ENCODE data around the gene WDR41. TPM values are rescaled to one million over a fixed set of nuclear protein-coding genes. Genes with fewer than 3 reads are reported as not detected.

WDR41 gene
- polyA plus RNA-seq, 3 donors from 2014 or later: 27.9 to 39.8 (median 28.8) TPM

DNA sequence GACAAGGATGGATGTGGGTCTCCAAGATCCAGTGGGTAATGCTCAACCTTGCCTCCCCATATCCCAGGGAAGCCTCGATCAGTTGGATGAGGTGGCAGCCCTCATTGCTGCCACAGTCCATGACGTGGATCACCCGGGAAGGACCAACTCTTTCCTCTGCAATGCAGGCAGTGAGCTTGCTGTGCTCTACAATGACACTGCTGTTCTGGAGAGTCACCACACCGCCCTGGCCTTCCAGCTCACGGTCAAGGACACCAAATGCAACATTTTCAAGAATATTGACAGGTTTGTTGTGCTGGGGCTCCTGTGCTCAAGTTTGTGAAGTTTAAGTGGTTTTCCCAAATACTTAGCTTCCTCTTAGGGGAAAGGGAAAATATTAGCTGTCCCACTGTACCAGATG is 74.0 kb downstream of the WDR41 start:
- no peak for DNase-seq
- H3K27me3 Mint-ChIP-seq (ENCODE audit: low read depth in 3 of 3): peaks cover 0 to 10% (median 4%) of the 10 kb centered on the region in 3 donors
- no peak overlapping the region for H3K27ac Mint-ChIP-seq
- H3K9me3 Mint-ChIP-seq: no peaks in the 10 kb centered on the region
- H3K4me1 Mint-ChIP-seq: no peaks in the 10 kb centered on the region
- no peaks in the 10 kb centered on the region for H3K36me3 Mint-ChIP-seq
- no peak overlapping the region for H3K4me3 Mint-ChIP-seq

DNA sequence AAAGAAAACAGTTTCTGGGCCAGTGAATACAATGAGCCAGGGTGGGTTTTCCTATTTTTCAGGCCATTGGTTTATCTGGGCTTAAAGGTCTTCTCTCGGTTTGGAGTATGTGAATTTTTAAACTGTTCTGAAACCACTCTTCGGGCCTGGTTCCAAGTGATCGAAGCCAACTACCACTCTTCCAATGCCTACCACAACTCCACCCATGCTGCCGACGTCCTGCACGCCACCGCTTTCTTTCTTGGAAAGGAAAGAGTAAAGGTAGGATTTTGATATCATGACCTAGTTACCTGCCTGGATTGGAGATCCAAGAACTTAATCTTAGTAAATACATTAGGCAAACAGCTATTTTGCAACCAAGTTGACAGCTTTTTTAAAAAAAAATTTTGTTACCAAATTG is 79.1 kb downstream of the WDR41 start:
- Mint-ChIP-seq H3K36me3 (no peaks in the 10 kb centered on the region), H3K4me1 (no peaks in the 10 kb centered on the region), H3K27me3 (ENCODE audit: low read depth in 3 of 3) (peaks cover 2 to 8% (median 4%) of the 10 kb centered on the region in 3 donors), H3K9me3 (no peaks in the 10 kb centered on the region), H3K27ac (no peak overlapping the region), H3K4me3 (no peak overlapping the region)
- DNase-seq: no peak

DNA sequence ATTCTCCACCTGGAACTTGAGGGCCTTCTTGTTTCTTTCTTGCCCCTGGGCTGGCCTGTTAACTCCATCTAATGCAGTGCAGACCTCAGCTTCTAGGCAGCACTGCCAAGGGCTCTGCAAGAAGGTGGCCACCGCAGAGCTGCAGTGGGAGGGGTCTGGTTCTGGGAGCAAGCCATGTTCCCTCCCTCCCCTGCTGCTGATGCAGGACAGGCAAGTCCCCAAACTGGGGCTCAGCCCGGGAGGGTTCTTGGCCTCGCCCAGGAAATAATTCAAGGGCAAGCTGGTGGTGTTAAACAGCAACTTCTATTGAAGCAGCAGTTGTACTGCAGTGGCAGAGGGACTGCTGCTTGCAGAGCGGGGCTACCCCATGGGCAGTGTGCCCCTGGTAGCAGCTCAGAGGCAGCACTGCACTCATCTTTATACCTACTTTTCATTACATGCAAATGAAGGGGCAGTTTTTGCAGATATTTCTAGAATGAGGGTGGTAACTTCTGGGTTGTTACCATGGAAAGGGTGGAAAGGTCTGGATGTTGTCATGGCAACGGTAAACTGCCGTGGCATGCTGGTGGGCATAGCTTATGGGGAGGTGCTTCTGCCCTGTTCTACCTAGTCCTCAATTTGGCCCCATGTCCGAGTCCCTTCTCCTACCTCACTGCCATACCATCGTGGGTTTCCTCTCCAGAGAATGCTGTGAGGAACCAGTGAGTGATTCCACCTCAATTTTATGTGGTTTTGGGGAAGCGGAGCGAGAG is 82.1 kb downstream of the WDR41 start:
- Mint-ChIP-seq H3K9me3 (no peaks in the 10 kb centered on the region), H3K4me1 (no peaks in the 10 kb centered on the region), H3K27ac (no peak overlapping the region), H3K36me3 (no peaks in the 10 kb centered on the region), H3K4me3 (no peak overlapping the region), H3K27me3 (ENCODE audit: low read depth in 3 of 3) (peaks cover 1 to 10% (median 3%) of the 10 kb centered on the region in 3 donors)
- DNase-seq: no peak

DNA sequence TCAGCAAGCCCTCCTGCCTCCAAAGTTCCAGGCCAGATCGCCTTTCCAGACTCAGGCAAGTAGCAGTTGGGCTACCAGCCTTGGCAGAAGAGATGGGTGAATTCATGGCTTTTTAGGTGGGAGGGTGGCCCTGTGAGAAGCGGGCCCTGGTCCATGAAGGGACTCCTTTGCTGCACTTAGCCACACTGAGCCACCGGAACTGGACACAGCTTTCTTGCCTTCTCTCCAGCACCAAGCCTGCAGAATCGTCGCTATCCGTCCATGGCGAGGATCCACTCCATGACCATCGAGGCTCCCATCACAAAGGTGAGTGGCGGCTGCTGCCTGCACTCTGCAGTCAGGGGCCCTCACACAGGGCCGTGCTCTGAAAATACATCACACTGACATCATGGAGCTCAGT is 85.0 kb downstream of the WDR41 start:
- no peak overlapping the region for H3K27ac Mint-ChIP-seq
- no peaks in the 10 kb centered on the region for H3K9me3 Mint-ChIP-seq
- no peak for DNase-seq
- H3K4me1 Mint-ChIP-seq: no peaks in the 10 kb centered on the region
- peaks cover 1 to 12% (median 3%) of the 10 kb centered on the region in 3 donors for H3K27me3 Mint-ChIP-seq (ENCODE audit: low read depth in 3 of 3)
- H3K4me3 Mint-ChIP-seq: no peak overlapping the region
- no peaks in the 10 kb centered on the region for H3K36me3 Mint-ChIP-seq

DNA sequence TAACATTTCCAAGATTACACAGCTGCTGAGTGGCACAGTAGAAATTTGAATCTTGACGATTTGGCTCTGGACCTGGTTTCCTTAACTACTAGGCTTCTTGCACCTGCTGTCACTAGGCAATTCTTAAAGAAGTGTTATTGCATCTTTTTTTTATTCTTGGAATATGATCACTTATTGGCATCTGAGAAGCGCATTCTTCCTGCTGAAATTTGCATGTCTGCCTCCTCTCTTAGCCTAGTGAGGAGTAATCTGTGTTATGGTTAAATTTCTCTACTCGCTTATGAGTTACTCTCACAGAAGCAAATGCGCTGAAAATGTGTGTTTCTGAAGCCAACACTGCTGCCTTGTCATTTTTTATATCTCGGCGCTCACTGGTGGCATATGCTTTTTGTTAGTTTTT is 89.3 kb downstream of the WDR41 start:
- H3K36me3 Mint-ChIP-seq: no peaks in the 10 kb centered on the region
- no peaks in the 10 kb centered on the region for H3K4me1 Mint-ChIP-seq
- DNase-seq: no peak
- no peak overlapping the region for H3K27ac Mint-ChIP-seq
- no peak overlapping the region for H3K4me3 Mint-ChIP-seq
- peaks cover 2 to 12% (median 3%) of the 10 kb centered on the region in 3 donors for H3K27me3 Mint-ChIP-seq (ENCODE audit: low read depth in 3 of 3)
- H3K9me3 Mint-ChIP-seq: no peaks in the 10 kb centered on the region

DNA sequence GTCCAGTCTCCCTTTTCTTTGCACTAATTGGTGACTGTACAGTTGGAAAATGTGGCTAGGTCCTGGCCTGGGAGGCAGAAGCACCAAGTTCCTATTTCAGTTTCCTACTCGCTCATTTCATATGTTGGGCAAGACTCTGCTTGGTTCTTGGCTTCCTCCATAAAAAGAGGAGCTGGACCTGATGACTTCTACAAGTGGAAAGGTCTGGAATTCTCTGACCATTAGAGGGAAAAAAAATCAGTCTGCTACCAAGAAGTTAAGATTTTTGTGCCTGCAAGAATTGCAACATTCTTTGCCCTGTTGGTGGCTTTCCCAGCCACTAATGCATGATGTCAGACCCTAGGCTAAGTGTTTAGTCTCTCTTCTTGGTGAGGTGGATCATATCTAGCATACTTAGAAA is 91.5 kb downstream of the WDR41 start:
- no peak for DNase-seq
- H3K9me3 Mint-ChIP-seq: no peaks in the 10 kb centered on the region
- H3K4me3 Mint-ChIP-seq: no peak overlapping the region
- no peaks in the 10 kb centered on the region for H3K4me1 Mint-ChIP-seq
- no peaks in the 10 kb centered on the region for H3K36me3 Mint-ChIP-seq
- no peak overlapping the region for H3K27ac Mint-ChIP-seq
- peaks cover 0 to 9% (median 2%) of the 10 kb centered on the region in 3 donors for H3K27me3 Mint-ChIP-seq (ENCODE audit: low read depth in 3 of 3)

DNA sequence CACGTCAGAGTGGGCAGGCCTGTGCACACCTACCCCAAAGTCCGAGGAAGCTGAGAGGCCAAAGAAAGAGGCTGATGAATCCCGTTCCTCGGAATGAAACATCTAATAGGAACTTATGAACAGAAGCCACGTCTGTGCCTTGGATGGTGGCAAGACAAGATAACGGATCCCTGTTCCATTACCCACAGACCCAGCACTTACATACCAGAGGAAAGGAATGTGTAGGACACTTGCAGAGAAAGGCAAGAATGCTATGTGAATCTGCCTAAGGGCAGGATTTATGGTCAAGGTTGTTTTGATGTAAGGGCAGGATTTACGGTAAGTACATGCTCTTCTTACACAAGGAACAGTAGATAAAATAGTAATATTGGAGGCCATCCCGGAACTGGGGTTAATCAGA is 93.2 kb downstream of the WDR41 start:
- Mint-ChIP-seq H3K36me3 (no peaks in the 10 kb centered on the region), H3K27me3 (ENCODE audit: low read depth in 3 of 3) (peaks cover 0 to 2% (median 2%) of the 10 kb centered on the region in 3 donors), H3K4me3 (no peak overlapping the region), H3K9me3 (no peaks in the 10 kb centered on the region), H3K4me1 (no peaks in the 10 kb centered on the region), H3K27ac (no peak overlapping the region)
- DNase-seq: no peak

DNA sequence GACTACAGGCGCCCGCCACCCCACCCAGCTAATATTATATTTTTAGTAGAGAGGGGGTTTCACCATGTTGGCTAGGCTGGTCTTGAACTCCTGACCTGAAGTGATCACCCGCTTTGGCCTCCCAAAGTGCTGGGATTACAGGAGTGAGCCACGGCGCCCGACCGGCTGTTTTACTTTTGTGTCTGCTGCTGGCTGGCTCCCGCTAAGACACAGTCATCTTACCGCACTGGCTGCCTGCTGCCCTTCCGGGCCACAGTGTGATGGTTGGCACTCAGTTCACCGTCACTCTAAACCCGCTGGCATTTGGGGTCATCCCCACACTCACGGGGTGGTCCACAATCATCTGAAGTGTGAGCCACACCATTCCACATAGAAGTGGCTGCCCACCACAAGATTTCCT is 93.7 kb downstream of the WDR41 start:
- Mint-ChIP-seq H3K4me1 (no peaks in the 10 kb centered on the region), H3K9me3 (no peaks in the 10 kb centered on the region), H3K36me3 (no peaks in the 10 kb centered on the region), H3K4me3 (no peak overlapping the region), H3K27me3 (ENCODE audit: low read depth in 3 of 3) (peaks cover 0 to 2% (median 2%) of the 10 kb centered on the region in 3 donors), H3K27ac (no peak overlapping the region)
- DNase-seq: no peak

DNA sequence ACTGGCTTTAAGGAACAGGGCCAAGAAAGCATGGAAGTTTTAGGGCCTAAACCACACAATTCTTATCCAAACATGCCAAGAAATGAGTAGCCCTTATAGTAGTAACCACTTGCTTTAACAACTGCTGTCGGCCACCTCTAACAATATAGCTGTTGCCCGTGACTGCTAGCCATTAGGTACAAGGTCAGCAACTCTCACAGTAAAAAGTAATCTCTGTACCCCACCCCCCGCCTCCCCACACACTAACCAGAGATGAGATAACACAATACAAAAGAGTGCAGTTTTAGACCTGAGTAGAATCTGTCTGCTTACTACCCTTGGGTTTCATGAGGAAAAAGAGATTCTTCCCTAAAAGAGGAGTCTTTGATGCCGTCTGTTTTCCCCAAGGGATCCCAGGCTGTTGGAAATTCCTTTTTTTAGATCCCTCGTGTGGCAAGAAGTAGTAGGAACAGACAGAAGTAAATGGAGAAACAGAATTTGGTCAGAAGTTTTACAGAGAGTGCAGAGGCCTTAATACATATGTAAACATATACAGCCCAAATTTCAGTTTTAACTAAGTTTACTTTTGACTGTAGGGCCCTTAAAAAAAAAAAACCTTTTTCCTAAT is 94.3 kb downstream of the WDR41 start:
- Mint-ChIP-seq H3K4me1 (no peaks in the 10 kb centered on the region), H3K9me3 (no peaks in the 10 kb centered on the region), H3K27me3 (ENCODE audit: low read depth in 3 of 3) (peaks cover 0 to 2% (median 2%) of the 10 kb centered on the region in 3 donors), H3K4me3 (no peak overlapping the region), H3K27ac (no peak overlapping the region), H3K36me3 (no peaks in the 10 kb centered on the region)
- DNase-seq: no peak

DNA sequence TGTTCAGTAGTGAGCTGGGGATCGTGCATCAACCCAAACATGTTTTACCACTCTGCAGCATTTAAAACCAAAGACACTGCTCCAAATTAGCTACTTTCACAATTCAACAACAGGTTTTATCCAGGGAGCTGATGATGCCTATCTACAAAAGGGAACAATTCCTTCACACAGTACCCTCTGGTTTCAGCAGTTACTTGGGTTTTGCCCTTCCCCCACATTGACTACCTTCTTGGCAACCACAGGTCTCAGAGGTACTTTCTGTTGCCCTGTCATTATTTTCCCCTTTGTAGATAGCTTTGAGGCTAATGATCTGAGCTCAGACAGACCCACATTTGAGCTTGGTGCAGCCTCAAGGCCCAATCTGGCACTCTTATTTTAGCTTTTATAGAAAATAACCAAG is 96.1 kb downstream of the WDR41 start:
- Mint-ChIP-seq H3K4me1 (no peaks in the 10 kb centered on the region), H3K36me3 (no peaks in the 10 kb centered on the region), H3K9me3 (no peaks in the 10 kb centered on the region), H3K27ac (no peak overlapping the region), H3K4me3 (no peak overlapping the region), H3K27me3 (ENCODE audit: low read depth in 3 of 3) (peaks cover 0 to 4% (median 2%) of the 10 kb centered on the region in 3 donors)
- no peak for DNase-seq

DNA sequence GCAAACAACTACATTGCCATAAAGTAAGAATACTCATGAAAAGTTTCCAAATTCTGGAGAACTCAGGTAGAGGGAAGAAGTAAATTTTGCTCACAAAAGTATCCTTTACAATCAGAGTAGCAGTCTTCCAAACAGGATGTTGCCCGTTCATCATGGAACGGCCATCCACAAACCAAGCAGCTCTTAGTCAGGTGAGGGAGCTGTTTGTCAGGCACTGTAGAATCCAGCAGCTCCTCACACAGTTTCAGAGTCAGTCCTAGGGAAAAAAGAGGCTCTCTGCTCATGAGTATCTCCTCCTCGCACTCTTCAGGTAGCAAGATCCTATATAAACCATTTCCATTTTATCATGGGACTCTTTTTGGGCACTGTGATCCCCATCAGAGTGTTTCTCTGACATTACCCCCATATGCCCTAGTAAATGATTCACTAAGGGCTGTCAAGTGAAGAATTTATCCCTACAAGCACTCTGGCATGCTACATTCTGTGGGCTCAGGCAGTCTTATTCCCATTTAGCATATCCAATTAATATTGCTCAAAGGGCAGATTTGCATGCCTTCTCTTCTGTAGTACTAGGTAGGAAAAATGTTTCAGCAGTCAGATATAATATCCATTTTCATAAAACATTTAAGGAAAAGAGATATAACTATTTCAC is 97.9 kb downstream of the WDR41 start:
- Mint-ChIP-seq H3K4me3 (no peak overlapping the region), H3K36me3 (no peaks in the 10 kb centered on the region), H3K27me3 (ENCODE audit: low read depth in 3 of 3) (peaks cover 2 to 5% (median 2%) of the 10 kb centered on the region in 3 donors), H3K9me3 (no peaks in the 10 kb centered on the region), H3K27ac (no peak overlapping the region), H3K4me1 (no peaks in the 10 kb centered on the region)
- no peak for DNase-seq

DNA sequence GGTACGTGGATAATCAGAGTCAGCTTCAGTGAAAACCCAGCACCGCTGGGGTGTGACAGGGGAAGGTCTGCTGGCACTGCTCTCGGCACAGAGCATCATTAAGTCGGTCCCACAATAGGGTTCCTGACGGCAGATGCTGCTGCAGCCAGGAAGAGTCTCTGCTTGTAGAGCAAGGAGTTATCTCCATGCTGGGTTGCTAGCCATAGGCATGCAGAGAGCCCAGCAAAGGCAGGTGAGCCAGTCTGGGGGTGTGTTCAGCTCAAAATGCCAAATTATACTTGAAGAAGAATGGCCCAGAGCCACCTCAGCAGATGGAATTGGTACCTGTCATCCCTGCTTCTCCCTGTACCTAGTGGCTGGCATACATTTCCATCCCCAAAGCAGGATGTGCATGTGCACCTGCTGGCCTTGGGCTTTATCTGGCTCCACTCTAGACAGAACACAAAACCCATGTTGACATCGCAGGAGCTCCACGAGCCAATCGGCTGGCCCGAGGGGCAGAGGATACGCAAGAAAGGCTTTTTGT is 100.8 kb downstream of the WDR41 start:
- H3K4me3 Mint-ChIP-seq: no peak overlapping the region
- H3K27ac Mint-ChIP-seq: no peak overlapping the region
- DNase-seq: no peak
- H3K9me3 Mint-ChIP-seq: peaks cover 0 to 4% (median 0%) of the 10 kb centered on the region in 6 donors
- H3K27me3 Mint-ChIP-seq (ENCODE audit: low read depth in 3 of 3): peaks cover 4 to 6% (median 4%) of the 10 kb centered on the region in 3 donors
- no peaks in the 10 kb centered on the region for H3K36me3 Mint-ChIP-seq
- no peaks in the 10 kb centered on the region for H3K4me1 Mint-ChIP-seq

DNA sequence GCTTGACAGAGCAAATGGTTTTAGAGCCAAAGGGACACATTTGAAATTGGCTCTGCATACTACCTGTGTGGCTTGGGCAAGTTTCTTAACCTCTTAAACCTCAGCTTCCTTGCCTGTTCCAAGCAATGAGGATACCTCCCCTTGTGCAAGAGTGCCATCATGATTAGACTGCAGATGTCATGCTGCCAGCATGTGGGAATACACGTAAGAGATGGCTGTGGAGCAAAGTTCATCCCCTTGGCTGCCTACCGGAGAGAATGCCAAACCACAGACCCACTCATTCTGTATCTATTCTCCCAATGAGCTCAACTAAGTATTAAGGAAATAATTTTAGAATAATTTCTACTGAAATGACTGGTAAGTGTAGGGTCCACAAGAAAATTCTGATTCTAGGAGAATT is 101.3 kb downstream of the WDR41 start:
- Mint-ChIP-seq H3K27ac (no peak overlapping the region), H3K27me3 (ENCODE audit: low read depth in 3 of 3) (peaks cover 4 to 6% (median 4%) of the 10 kb centered on the region in 3 donors), H3K9me3 (peaks cover 0 to 8% (median 0%) of the 10 kb centered on the region in 6 donors), H3K4me1 (no peaks in the 10 kb centered on the region), H3K36me3 (no peaks in the 10 kb centered on the region), H3K4me3 (no peak overlapping the region)
- no peak for DNase-seq

DNA sequence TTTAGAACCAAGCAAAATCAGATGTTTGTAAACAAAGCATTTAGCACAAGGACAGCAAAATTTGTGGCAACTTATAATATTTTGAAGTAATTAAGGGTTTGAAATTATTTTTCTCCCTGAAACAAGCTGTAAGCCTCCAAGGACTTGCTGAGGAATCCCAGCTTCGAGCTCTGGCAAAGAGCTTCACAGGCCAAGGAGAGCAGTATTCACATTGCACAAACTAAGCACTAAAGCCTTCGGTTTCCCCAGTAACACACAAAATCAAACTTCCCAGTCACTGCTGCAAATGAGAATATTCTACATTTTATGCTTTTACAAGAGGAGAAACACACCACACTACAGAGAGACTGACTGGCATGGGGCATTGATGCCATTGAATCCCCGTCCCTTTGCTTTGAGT is 101.9 kb downstream of the WDR41 start:
- Mint-ChIP-seq H3K4me3 (no peak overlapping the region), H3K27ac (no peak overlapping the region), H3K4me1 (no peaks in the 10 kb centered on the region), H3K9me3 (peaks cover 0 to 8% (median 0%) of the 10 kb centered on the region in 6 donors), H3K36me3 (no peaks in the 10 kb centered on the region), H3K27me3 (ENCODE audit: low read depth in 3 of 3) (peaks cover 4 to 6% (median 4%) of the 10 kb centered on the region in 3 donors)
- DNase-seq: no peak

Measured in immature natural killer cell (primary cell).